OCI-LY3 (cell line): Measurements from ENCODE around the gene ROPN1.
"Not testable (repeated sequence)": the region's sequence is repeated elsewhere in the genome, so short reads cannot be mapped to it uniquely, and the experiment has no call there.

Source experiments
- CTCF ChIP-seq: fragments of 200-600, 300-600 bp; sonication (generic); IDR thresholded peaks from 2 replicates; pipeline ENCODE4 v1.5.1; 2014; ENCODE audit warnings: antibody characterized with exemption, low read length, low read depth
- EZH2phosphoT487 ChIP-seq: fragments of 200-600 bp; shearing (Covaris generic); IDR thresholded peaks from 2 replicates; pipeline ENCODE4 v1.6.1; 2018; ENCODE audit warnings: antibody characterized with exemption, mixed run types, low read depth

GRCh38 chr3:124008321-124008720 lies 16.4 kb upstream of the ROPN1 start:
- TF ChIP-seq CTCF, EZH2phosphoT487: not testable (repeated sequence)
